Osteoblast (primary cell): ENCODE data around the gene NMNAT3. TPM values are rescaled to one million over a fixed set of nuclear protein-coding genes. Genes with fewer than 3 reads are reported as not detected.

Experiments
- DNase-seq: peaks from one replicate; pipeline ENCODE4 v3.0.0; 2011; ENCODE audit warnings: low spot score, mixed read lengths; ENCODE audit not compliant: insufficient read length; ENCODE audit errors: missing footprints
- H2AFZ ChIP-seq: 2 replicates; pipeline ENCODE4 v1.6.0; 2011; ENCODE audit warnings: mild to moderate bottlenecking, low read length
- H3K27ac ChIP-seq: 2 replicates; pipeline ENCODE4 v1.5.1; 2011; ENCODE audit warnings: mild to moderate bottlenecking, low read depth, low read length, moderate library complexity
- H3K27me3 ChIP-seq: 2 replicates; pipeline ENCODE4 v1.6.0; 2012; ENCODE audit warnings: mild to moderate bottlenecking, control low read depth, inconsistent platforms, low read length, moderate library complexity; ENCODE audit not compliant: insufficient read depth
- H3K36me3 ChIP-seq: 2 replicates; pipeline ENCODE4 v1.5.1; 2011; ENCODE audit warnings: mild to moderate bottlenecking, low read length, control low read depth, moderate library complexity; ENCODE audit not compliant: insufficient read depth
- H3K4me1 ChIP-seq: 2 replicates; pipeline ENCODE4 v1.5.1; 2011; ENCODE audit warnings: mild to moderate bottlenecking, low read length, control low read depth, moderate library complexity; ENCODE audit not compliant: insufficient read depth
- H3K4me2 ChIP-seq: 2 replicates; pipeline ENCODE4 v1.6.0; 2011; ENCODE audit warnings: mild to moderate bottlenecking, low read length; ENCODE audit not compliant: insufficient read depth
- H3K4me3 ChIP-seq: fragments of 200-600 bp; sonication (generic); 3 replicates; pipeline ENCODE4 v1.5.1; 2012; ENCODE audit warnings: mild to moderate bottlenecking, low read length, inconsistent platforms; ENCODE audit not compliant: insufficient read depth
- H3K79me2 ChIP-seq: 2 replicates; pipeline ENCODE4 v1.6.0; 2012; ENCODE audit warnings: mild to moderate bottlenecking, low read length, control low read depth, inconsistent platforms; ENCODE audit not compliant: insufficient read depth
- H3K9me3 ChIP-seq: 2 replicates; pipeline ENCODE4 v1.5.1; 2011; ENCODE audit warnings: low read depth, low read length, control low read depth
- H4K20me1 ChIP-seq: 2 replicates; pipeline ENCODE4 v1.6.0; 2012; ENCODE audit warnings: mild to moderate bottlenecking, low read length, control low read depth; ENCODE audit not compliant: insufficient read depth
- total RNA-seq: library from RNA; depleted of rRNA; stranded (reverse); fragments of >200 nt; gene quantifications from 2 replicates; pipeline ENCODE4 v1.2.3, GENCODE V29; 2012
- TF ChIP-seq, protein P1 (sequence below): IDR thresholded peaks from 2 replicates; pipeline ENCODE4 v1.5.1; 2011; ENCODE audit warnings: mild to moderate bottlenecking, low read depth, low read length, moderate library complexity; ENCODE audit errors: extremely low read depth

Gene NMNAT3
- total RNA-seq, 1 donor, result 0.36 TPM

DNA sequence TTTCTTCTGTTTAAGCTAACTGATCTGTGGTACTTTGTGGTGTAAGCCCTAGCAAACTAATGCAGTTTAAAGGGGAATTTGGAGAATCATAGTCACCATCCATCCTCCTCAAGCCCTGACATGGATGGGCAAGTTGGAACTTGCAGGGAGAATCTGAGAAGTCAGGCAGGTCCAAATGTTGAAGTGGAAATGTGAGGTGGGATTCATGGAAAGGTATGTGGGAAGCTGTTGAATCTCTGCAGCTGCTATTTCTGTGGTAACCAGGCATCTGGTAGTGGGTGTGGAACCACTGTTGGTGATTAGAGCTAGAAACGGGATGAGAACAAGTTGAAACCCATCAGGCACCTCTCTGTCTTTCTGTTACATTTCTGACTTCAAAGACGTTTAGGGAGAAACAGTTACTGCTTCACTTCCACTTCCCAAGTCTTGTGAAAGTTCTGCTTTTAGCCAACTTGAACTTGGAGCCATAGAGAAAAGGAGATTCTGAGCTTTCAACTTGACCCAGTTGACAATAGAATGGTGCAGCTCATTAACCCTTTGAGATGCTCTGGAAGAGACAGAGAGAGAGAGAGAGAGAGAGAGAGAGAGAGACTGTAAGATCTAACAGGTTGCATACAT lies 38.1 kb upstream of the NMNAT3 start:
- Histone ChIP-seq H4K20me1 (no peaks in the 10 kb centered on the region), H3K4me3 (no peak overlapping the region), H2AFZ (no peak overlapping the region), H3K27ac (no peak overlapping the region), H3K27me3 (no peaks in the 10 kb centered on the region), H3K36me3 (no peaks in the 10 kb centered on the region), H3K9me3 (no peaks in the 10 kb centered on the region), H3K79me2 (no peaks in the 10 kb centered on the region), H3K4me1 (no peaks in the 10 kb centered on the region), H3K4me2 (no peak overlapping the region)
- TF ChIP-seq, protein P1, sequence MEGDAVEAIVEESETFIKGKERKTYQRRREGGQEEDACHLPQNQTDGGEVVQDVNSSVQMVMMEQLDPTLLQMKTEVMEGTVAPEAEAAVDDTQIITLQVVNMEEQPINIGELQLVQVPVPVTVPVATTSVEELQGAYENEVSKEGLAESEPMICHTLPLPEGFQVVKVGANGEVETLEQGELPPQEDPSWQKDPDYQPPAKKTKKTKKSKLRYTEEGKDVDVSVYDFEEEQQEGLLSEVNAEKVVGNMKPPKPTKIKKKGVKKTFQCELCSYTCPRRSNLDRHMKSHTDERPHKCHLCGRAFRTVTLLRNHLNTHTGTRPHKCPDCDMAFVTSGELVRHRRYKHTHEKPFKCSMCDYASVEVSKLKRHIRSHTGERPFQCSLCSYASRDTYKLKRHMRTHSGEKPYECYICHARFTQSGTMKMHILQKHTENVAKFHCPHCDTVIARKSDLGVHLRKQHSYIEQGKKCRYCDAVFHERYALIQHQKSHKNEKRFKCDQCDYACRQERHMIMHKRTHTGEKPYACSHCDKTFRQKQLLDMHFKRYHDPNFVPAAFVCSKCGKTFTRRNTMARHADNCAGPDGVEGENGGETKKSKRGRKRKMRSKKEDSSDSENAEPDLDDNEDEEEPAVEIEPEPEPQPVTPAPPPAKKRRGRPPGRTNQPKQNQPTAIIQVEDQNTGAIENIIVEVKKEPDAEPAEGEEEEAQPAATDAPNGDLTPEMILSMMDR, result no peak
- no peak for DNase-seq

DNA sequence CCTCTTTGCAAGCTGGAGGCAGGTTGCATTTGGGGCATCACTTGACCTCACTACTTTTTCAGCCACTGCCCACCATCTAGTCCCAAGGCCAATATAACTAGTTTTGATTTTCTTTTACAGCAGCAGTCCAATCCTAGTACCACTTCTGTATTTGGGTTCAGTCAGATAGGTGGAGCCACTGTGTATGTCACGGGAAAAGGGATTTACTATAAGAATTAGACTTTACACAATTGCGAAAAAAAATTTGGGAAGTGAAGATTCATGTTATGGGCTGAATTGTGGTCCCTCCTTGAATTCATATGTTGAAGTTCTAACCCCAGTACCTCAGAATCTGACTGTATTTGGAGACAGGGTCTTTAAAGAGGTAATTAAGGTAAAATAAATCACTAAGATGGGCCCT lies 37.4 kb upstream of the NMNAT3 start:
- DNase-seq, result no peak
- no peak overlapping the region for H3K27ac ChIP-seq
- H3K4me1 ChIP-seq, result no peaks in the 10 kb centered on the region

DNA sequence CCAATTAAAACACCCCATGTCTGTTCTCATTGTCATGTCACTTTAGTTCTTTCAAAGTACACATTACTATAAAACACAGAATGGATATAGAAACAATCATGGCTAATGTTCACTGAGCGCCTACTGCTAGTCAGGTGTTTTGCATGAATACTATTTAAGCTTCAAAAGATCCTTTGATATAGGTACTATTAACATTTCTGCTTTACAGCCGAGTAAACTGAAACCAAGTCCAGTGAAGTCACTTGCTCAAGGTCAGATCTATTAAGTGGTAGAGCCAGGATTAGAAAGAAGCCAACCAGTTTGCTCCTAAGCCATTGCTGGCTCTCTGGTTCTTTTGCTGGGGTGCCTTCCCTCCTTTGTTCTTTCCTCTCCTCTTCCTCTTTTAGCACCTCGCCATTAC lies 32.4 kb upstream of the NMNAT3 start:
- H3K79me2 ChIP-seq, result no peaks in the 10 kb centered on the region
- no peaks in the 10 kb centered on the region for H3K9me3 ChIP-seq
- no peaks in the 10 kb centered on the region for H3K36me3 ChIP-seq
- TF ChIP-seq, protein P1, result no peak
- no peak overlapping the region for H3K4me3 ChIP-seq
- no peak for DNase-seq
- no peak overlapping the region for H3K4me2 ChIP-seq
- no peak overlapping the region for H2AFZ ChIP-seq
- H3K27me3 ChIP-seq, result no peaks in the 10 kb centered on the region
- H3K27ac ChIP-seq, result no peak overlapping the region
- no peaks in the 10 kb centered on the region for H4K20me1 ChIP-seq
- H3K4me1 ChIP-seq, result no peaks in the 10 kb centered on the region

More for the DNA sequence above, 37.4 kb upstream of the NMNAT3 start:
- Histone ChIP-seq H3K79me2 (no peaks in the 10 kb centered on the region), H3K4me3 (no peak overlapping the region), H3K36me3 (no peaks in the 10 kb centered on the region), H3K4me2 (no peak overlapping the region), H4K20me1 (no peaks in the 10 kb centered on the region), H3K9me3 (no peaks in the 10 kb centered on the region), H2AFZ (no peak overlapping the region), H3K27me3 (no peaks in the 10 kb centered on the region)
- TF ChIP-seq, protein P1, result no peak

DNA sequence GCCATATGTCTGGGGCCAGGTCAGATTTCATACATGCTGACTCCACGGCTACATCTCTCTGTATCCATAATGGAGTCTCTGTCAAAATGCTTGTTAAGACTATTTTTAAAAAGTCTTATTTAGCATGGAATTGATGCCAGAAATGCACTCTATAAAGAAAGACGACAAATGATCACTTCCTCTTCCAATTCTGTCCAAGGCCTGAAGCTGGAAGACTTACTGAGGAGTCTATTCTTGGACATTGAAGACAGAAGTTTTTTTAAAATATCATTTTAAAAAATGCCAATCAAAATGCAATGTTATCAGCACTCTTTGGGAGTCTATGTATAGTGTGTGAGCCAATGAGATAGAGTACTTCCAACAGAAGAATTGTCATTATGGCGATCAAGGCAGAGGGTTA lies 27.9 kb upstream of the NMNAT3 start:
- no peaks in the 10 kb centered on the region for H3K4me1 ChIP-seq
- H3K4me3 ChIP-seq, result no peak overlapping the region
- no peaks in the 10 kb centered on the region for H3K9me3 ChIP-seq
- H2AFZ ChIP-seq, result no peak overlapping the region
- H3K36me3 ChIP-seq, result no peaks in the 10 kb centered on the region
- DNase-seq, result no peak
- H3K27ac ChIP-seq, result no peak overlapping the region
- no peak overlapping the region for H3K4me2 ChIP-seq
- no peaks in the 10 kb centered on the region for H4K20me1 ChIP-seq
- no peaks in the 10 kb centered on the region for H3K79me2 ChIP-seq
- H3K27me3 ChIP-seq, result no peaks in the 10 kb centered on the region
- TF ChIP-seq, protein P1, result no peak
